GM18951 (cell line): ENCODE results near the gene SCUBE1.

Experiments
- POLR2A ChIP-seq: IDR thresholded peaks from 4 replicates; pipeline ENCODE4 v1.6.1; 2011; ENCODE audit warnings: mild to moderate bottlenecking; ENCODE audit not compliant: insufficient read length, insufficient read depth; ENCODE audit errors: extremely low read depth
- in situ Hi-C: fragments of 300-500 bp; cut with MboI; formaldehyde crosslinking; loops from one replicate; pipeline ENCODE4 v1.12.0; 2022; ENCODE audit warnings: low sequenced_read_pairs, mixed read lengths, inconsistent platforms; ENCODE audit not compliant: unreplicated experiment

Gene SCUBE1

GRCh38 chr22:43177479-43177878 is 165.7 kb downstream of the SCUBE1 start:
- in situ Hi-C loops, result no loop called here
- no peak for TF ChIP-seq POLR2A

GRCh38 chr22:43176090-43176489 is 167.1 kb downstream of the SCUBE1 start:
- in situ Hi-C loops, result no loop called here
- TF ChIP-seq POLR2A, result no peak

DNA sequence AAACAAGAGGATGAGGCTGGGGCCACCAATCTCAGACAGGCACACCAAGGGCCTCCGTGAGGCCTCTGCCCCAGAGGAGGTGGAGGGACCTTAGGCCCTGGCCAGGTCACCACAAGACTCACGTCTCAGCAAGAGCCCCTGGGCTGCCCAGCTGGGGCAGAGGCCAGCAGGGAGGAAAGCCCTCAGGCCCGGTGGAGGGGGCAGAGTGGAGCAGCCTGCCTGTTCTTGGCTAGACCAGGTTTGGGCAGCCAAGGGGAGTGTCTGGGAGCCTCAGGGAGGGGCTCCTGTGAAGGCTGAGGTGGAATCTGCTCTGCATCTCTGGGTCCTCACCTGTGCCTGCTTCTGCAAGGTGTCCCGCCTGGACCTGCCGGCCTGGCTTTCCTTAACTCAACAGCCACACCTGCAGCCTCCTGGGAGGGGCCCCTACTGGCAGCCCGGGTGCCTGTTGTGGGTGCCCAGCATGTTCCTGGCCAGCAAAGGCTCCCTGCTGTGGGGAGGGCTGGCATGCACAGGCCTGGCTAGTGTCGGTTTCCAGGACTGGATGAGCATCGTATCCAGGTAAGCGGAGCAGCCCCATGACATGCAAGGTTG is 168.1 kb downstream of the SCUBE1 start:
- no peak for TF ChIP-seq POLR2A
- in situ Hi-C loops, result no loop called here

- in situ Hi-C loops, result no loop called here
- no peak for TF ChIP-seq POLR2A
Observed at GRCh38 chr22:43173976-43174720, 169.0 kb downstream of the SCUBE1 start.

GRCh38 chr22:43173566-43173965 is 169.6 kb downstream of the SCUBE1 start:
- in situ Hi-C loops, result no loop called here

DNA sequence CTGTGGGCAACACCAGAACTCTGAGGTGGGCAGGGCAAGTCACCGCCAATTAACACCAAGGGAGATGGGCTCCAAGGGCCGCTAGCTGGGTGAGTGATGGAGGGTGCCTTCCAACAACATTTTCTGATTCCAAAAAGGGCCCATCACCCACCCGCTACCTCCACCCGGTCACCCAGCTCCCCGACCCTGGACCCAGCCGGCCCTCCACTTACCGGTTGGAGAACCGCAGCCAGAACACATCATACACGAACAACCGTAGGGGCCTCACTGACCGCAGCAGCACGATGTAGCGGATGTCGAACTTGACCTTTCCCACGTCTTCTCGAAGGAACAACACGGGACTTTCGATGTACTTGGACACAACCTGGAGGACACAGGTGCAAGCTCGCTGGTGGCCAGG is 171.0 kb downstream of the SCUBE1 start:
- TF ChIP-seq POLR2A, result no peak
- in situ Hi-C loops, result no loop called here

More at GRCh38 chr22:43173566-43173965, 169.6 kb downstream of the SCUBE1 start:
- TF ChIP-seq POLR2A, result no peak

- in situ Hi-C loops, result no loop called here
- no peak for TF ChIP-seq POLR2A
Observed at GRCh38 chr22:43171607-43172006, 171.6 kb downstream of the SCUBE1 start.

- in situ Hi-C loops, result no loop called here
- no peak for TF ChIP-seq POLR2A
Observed at GRCh38 chr22:43171019-43171491, 172.1 kb downstream of the SCUBE1 start.

- in situ Hi-C loops, result no loop called here
- no peak for TF ChIP-seq POLR2A
Observed at GRCh38 chr22:43170131-43170480, 173.1 kb downstream of the SCUBE1 start.

GRCh38 chr22:43169310-43170130 is 173.7 kb downstream of the SCUBE1 start:
- no peak for TF ChIP-seq POLR2A
- in situ Hi-C loops, result no loop called here

GRCh38 chr22:43168471-43169309 is 174.5 kb downstream of the SCUBE1 start:
- in situ Hi-C loops, result no loop called here
- TF ChIP-seq POLR2A, result no peak

DNA sequence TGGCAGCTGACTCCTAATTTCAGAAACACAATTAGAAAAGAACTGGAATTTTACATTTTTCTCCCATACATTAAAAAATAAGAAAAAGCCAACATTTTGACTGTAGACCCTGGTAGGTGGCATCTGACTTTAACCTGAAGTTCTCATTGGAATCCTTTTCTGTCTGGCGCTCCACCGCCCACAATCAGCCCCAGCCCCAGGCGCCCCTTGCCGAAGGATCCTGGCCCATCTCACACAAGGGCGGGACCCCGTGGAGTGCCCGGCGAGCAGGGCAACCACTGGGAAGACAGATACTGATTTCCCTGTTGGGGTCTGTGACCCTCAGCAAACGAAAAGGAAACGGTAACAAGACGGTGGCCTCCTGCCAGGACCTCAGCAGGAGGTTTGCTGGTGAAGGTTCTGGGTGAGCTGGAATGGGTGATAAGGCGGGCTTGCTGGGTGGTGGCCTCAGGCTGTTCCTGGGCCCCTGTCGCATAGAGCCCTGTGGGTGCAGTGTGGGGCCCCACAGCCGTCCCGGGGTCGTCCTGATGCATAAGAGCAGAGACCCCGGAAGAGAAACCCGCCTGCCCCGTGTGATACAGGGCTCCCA is 176.1 kb downstream of the SCUBE1 start:
- in situ Hi-C loops, result no loop called here
- no peak for TF ChIP-seq POLR2A
